GM19240 (cell line): Measurements from ENCODE around the gene HSD17B2.
"Not testable (repeated sequence)": the region's sequence is repeated elsewhere in the genome, so short reads cannot be mapped to it uniquely, and the experiment has no call there.

ENCODE experiments used
- DNase-seq: peaks from one replicate; pipeline ENCODE4 v3.0.0; 2011; ENCODE audit warnings: low spot score; ENCODE audit not compliant: insufficient read length

HSD17B2 gene

DNA sequence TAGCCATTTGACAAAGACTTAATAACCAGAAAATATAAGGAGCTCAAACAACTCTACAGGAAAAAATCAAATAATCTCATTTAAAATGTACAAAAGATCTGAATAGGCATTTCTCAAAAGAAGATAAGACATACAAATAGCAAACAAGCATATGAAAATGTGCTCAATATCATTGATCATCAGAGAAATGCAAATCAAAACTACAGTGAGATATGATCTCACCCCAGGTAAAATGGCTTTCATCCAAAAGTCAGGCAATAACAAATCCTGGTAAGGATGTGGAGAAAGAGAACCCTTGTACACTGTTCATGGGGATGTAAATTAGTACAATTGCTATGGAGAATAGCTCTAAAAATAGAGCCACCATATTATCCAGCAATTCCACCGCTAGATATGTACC, 43.1 kb downstream of the HSD17B2 start:
- DNase-seq = no peak

DNA sequence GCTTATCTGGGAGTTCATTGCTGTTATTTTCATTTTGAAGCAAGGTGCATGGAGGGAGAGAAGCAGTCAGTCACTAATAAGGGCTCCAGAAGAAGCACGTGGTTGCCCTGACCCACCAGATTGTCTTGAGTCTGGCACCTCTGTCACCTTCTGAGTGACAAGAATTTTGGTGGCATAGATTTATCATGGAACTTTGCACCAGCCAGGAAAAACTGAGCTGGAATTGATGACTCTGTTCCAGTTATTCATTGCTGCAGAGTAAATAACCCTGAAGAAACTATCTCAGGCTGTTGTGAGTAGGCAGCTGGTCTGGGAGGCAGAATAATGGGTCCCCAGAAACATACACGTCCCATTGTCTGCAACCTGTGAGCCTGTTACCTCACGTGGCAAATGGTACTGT, 44.8 kb downstream of the HSD17B2 start:
- no peak for DNase-seq

GRCh38 chr16:82081264-82081663, 46.2 kb downstream of the HSD17B2 start:
- DNase-seq = no peak

DNA sequence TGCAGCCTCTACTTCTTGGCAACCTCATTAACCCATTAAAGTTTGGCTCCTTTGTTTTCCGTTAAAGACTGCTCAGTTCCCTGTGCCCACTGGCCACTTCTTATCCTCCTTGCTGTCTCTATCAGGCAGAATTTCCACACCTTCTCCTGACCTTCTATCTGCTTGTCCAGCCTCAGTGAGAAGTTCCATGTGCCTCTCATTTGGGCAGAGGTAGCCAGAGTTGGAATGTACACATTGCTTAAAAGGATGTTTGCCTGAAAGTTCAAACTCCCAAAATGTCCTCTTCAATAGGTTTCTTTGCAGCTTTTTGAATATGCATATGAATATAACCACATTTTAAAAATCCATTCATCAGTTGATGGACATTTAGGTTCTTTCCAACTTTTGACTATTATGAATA, 47.0 kb downstream of the HSD17B2 start:
- DNase-seq = no peak

GRCh38 chr16:82082543-82083244, 47.6 kb downstream of the HSD17B2 start:
- DNase-seq = no peak

- DNase-seq = no peak
Measured at GRCh38 chr16:82083710-82084353, 48.8 kb downstream of the HSD17B2 start.

DNA sequence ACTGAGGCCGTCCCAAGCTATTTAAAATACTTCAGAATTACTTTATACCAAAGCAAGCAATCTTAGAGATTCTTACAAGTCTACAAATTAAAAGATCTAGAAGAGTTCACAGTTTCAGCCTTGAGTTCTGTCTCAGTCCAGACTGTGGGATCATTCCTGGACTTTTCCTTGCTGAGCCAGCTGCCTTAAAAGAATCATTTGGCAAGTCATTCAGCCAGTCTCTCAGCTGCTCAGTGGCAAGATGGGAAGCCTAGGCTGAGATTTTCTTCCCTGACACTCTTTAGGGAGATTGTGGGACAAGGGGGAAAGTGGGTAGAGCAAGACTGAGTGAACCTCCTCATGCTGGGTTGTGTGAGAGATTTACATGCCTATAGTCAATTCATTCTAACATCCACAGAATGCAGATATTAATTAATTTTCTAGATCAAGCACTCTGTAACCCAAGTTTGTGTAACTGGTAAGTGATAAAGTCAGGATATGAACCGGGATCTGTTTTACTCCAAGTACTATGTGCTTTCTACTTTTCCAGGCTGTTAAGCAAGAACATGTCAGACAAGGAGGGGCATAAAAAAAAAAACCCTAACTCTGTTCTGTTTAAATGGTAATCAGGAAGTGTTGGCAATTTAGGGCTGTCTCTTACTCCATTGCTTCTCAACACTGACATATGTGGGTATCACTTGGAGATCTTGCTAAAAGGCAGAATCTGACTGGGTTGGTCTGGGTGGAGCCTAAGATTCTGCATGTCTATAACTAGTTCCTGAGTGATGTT, 50.1 kb downstream of the HSD17B2 start:
- no peak for DNase-seq

DNA sequence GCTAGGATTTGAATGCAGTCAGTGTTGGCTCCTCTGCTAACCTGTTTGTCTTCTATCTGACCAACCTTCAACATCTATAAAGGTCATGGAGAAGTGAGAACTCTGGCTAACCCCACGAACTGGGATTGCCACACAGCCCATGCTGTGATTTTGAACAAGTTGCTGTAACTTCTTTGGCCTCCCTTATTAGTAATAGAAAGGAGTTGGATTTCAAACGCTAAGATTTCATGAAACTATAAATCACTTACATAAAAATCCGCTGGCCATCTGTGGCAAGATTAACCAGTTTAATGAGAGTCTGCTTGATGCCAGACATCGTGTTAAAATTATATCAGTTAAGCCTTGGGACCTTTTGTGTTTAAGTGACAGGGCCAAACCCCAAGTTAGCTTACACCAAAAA, 53.4 kb downstream of the HSD17B2 start:
- no peak for DNase-seq

DNA sequence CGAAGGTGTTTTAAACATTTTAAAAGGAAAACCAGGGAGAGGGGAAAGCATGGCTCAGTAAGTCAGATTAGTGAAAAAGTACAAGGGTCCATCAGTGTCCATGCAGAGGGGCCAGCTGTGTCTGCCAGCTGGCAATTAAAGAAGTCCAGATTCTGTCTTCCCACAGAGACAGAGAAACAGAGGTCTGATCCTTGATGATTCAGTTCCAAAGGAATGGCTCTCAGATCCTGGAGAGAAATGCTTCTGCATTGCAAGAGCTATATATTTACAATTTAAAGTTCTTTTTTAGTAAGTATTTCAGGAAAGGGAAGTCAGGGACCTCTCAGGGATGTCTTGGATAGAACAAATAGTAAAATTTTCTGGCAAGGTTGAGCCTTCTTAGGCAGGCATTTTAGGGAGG, 56.2 kb downstream of the HSD17B2 start:
- no peak for DNase-seq

DNA sequence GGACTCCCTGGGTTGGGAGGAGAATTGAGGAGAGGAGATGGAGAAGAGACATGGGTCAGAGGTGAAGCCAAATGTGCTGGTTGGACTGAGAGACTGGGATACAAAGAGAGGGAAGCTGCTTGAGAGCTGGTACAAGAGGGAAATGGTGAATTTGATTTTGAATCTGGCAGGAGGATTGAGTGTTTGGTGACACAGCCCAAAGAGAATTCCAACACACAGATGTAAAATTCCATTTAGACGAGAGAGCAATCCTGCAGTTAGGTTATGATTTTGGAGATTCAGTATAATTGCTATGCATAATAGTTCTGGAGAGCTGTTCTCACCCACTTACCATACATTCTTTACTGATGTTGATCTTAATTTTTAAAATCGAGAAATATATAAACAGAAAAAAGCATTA, 57.7 kb downstream of the HSD17B2 start:
- no peak for DNase-seq

- no peak for DNase-seq
Measured at GRCh38 chr16:82093666-82094300, 58.7 kb downstream of the HSD17B2 start.

GRCh38 chr16:82094942-82095540, 60.0 kb downstream of the HSD17B2 start:
- DNase-seq = no peak

DNA sequence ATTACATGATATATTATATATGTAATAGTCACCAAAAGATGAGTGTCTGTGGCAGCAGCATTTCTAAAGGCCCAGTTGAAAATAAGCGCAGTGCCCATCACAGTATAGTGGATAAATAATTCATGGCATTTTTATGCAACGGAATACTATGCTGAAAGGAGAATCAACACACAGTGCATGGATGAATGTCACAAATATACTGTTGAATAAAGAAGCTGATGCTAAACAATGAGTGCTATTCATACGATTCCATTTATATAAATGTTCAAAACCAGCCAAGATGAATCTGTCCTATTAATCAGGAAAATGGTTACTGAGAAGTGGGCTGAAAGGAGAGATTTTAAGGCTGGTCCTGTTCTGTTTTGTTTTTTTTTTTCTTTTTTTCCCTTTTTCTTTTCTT, 61.6 kb downstream of the HSD17B2 start:
- no peak for DNase-seq

GRCh38 chr16:82105107-82105506, 70.1 kb downstream of the HSD17B2 start:
- no peak for DNase-seq

DNA sequence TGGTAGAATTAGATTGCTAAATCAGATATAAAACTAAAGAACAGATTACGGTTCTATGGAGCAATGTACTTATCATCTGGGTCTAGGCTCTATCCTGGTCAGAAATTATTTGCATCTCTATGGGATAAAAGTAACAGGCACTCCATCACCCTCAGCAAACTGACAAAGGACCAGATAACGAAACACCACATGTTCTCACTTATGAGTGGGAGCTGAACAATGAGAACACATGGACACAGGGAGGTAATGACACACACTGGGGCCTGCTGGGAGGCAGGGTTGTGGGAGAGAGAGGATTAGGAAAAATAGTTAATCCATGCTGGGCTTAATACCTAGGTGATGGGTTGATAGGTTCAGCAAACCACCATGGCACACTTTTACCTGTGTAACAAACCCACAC, 73.0 kb downstream of the HSD17B2 start:
- no peak for DNase-seq

DNA sequence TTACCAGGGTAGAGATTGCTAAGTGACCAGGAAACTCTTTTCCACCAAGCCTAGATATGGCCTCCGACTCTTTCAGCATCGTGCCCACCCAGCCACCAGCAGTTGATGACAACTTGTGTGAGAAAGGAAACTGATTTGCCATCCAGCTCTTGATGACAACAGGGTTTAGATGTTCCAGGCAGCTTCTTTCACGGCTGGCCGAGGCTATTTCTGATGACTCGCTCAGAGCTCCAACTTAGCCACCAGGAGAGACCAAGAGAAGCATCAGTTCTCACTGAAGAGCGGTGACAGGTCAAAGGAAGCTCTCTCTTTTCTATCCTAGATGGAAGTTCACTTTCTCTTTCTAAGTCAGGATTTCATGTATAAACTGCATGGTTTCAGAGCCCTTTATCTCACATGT, 73.7 kb downstream of the HSD17B2 start:
- DNase-seq = no peak

DNA sequence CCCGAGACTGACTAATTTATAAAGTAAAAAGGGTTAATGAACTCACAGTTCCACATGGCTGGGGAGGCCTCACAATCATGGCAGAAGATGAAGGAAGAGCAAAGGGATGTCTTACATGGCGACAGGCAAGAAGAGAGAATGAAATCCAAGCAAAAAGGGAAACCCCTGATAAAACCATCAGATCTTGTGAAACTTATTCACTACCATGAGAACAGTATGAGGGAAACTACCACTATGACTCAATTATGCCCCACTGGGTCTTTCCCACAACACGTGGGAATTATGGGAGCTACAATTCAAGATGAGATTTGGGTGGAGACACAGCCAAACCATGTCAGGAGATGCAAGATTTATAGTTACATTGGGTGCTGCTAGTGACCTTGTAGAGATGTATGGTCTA, 74.2 kb downstream of the HSD17B2 start:
- DNase-seq = not testable (repeated sequence)

- DNase-seq = no peak
Measured at GRCh38 chr16:82111944-82112343, 76.9 kb downstream of the HSD17B2 start.

DNA sequence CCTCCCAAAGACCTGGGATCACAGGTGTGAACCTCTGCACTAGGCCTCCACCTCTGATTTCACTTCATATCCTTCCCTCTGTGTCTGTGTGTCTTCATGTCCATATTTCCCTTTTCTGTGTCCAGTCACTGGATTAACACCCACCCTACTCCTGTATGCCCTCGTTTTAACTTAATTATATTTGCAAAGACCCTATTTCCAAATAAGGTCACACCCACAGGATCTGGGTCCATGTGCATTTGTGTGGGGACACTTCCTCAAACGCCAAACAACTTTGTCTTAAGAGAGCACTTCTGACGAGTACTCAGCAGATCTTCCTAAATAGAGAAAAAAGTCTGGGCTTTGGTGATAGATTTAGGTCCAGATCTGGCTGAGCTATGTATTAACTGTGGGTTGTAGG, 78.7 kb downstream of the HSD17B2 start:
- no peak for DNase-seq

DNA sequence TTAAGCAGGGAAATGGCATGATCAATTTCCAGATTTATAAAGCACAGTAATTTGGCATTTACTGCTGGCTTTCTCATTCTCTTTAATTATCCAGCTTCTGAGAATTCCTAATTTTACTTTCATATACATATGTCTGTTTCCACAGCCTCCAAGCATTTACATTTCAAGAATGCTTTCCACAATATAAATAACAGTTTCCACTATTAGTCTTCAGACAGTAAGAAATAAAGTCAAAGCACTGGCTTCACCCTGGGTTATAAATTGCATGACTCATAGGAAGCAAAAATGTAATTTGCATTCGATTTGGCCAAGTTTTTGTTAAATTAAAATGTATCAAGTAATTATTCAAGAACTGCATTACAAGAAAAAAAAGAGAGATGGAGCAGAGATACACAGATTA, 81.5 kb downstream of the HSD17B2 start:
- DNase-seq = no peak

GRCh38 chr16:82118749-82119148, 83.7 kb downstream of the HSD17B2 start:
- no peak for DNase-seq

DNA sequence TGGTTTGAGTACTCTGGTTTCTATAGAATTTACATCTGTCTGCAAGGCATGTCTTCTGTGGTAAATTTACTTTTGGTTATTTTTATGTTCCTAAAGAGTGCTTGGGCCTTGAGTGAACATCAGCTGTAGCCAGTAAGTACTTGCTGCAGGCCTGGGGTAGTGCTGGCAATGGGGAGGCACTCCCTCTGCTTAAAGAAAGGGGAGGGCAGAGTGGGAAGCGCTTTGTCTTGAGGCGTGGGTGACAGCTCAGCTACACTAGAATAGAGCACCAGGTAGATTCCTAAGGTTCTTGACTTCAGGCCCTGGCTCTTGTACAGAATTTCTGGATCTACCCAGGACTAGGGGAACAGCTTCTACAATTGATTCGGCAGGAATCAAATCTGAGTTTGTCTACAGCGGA, 84.4 kb downstream of the HSD17B2 start:
- no peak for DNase-seq
